Stimulated activated effector memory CD8-positive, alpha-beta T cell treated with anti-CD3 and anti-CD28 coated beads, Interleukin-12 subunit alpha, Interleukin-12 subunit beta, amount 100 ng/mL, for 72 hours (primary cell): ENCODE data around the gene TXNDC16.

Experiments
- ATAC-seq: fragments of 150-1000 bp; cut with Tn5 transposase; 2 replicates; pipeline ENCODE4 v1.10.0; 2021
- DNase-seq, 2 donors: peaks; one replicate each; pipeline ENCODE4 v3.0.0; 2021 to 2022; ENCODE audit warnings: low spot score in 2 of 2
- H3K27ac Mint-ChIP-seq: one replicate; pipeline ENCODE4 v1.8.0; 2022; ENCODE audit warnings: mild to moderate bottlenecking, mixed read lengths
- H3K36me3 Mint-ChIP-seq: one replicate; pipeline ENCODE4 v1.8.0; 2022; ENCODE audit warnings: mild to moderate bottlenecking, mixed read lengths
- H3K4me1 Mint-ChIP-seq: one replicate; pipeline ENCODE4 v1.8.0; 2022; ENCODE audit warnings: mixed read lengths
- H3K4me3 Mint-ChIP-seq: one replicate; pipeline ENCODE4 v1.8.0; 2022; ENCODE audit warnings: mild to moderate bottlenecking, mixed read lengths
- H3K9me3 Mint-ChIP-seq: one replicate; pipeline ENCODE4 v1.8.0; 2022; ENCODE audit warnings: mixed read lengths

The TXNDC16 gene

DNA sequence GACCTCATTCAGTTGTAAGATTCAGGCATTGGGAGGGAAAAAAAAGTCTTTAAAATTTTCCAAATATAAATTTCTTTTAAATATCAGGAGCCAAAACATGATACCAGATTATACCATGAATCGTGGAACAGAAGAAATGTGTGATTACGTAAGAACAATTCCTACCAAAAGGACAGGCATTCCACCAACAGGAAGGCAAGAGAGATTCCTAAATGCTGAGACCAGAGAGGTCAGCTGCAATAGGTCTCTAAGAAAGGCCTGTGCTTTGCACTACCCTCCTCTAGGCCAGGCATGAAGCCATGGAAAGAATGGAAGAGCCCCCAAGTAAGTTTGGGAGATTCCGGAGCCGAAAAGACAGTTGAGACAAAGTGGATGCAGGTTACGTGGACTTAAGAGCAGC is 154.5 kb downstream of the TXNDC16 start:
- DNase-seq (no peak), ATAC-seq (no peak)
- Mint-ChIP-seq H3K9me3 (peaks cover 6% of the 10 kb centered on the region), H3K36me3 (no peaks in the 10 kb centered on the region), H3K4me1 (peaks cover 32% of the 10 kb centered on the region), H3K4me3 (no peak overlapping the region), H3K27ac (no peak overlapping the region)

DNA sequence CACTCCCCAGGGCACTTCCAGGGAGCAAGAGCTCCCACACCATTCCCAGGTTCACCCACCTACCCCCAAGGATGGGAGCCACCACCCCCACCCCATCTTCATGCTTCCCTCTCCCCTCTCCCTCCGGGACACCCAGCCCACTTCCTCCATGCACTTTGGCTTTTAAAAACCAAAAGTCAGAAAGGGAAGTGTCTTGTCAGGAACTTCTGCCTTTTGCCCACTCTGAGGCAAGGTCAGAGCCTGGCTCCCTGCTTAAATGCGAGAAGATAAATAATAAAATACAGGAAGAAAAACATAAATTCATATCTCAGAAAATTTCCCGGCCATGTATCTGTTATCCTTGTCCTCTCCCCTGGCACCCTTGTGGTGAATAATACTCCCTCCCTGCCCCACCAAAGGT is 156.6 kb downstream of the TXNDC16 start:
- Mint-ChIP-seq H3K4me1 (peaks cover 11% of the 10 kb centered on the region), H3K4me3 (no peak overlapping the region), H3K27ac (no peak overlapping the region), H3K36me3 (no peaks in the 10 kb centered on the region), H3K9me3 (peaks cover 6% of the 10 kb centered on the region)
- DNase-seq = no peak
- no peak for ATAC-seq

DNA sequence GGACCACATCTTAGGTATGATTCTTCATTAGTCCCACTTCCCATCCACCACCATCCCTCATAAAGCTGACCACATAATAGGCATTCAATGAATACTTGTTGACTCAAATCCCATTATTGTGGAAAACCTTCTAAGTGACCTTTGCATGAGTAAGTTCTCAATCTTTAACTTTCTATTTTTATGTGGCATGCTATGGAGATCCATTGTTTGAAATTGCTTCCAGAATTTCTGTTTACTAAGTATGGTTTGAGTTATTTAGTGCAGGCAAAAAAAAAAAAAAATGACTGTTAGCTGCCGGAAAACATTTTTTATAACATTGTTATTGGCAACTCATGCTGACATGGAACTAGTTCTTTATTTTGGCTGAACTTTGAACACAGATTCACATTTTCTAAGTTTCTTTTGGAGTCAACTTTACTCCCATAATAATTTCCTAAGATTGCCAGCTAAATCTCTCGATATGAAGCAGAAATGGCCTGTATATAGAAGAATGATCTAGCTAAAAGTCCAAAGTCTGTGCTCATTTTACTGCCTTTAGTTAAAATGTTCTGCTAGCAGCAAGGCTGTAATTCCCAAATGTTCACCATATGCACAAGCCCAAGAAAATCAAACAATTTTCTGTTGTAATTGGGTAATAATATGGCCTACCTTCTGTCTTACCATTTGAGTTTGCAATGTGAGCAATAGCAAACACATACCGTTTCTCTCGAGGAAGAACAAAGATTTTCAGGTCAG is 160.3 kb downstream of the TXNDC16 start:
- H3K4me3 Mint-ChIP-seq = no peak overlapping the region
- no peak for ATAC-seq
- DNase-seq = no peak
- H3K4me1 Mint-ChIP-seq = peaks cover 7% of the 10 kb centered on the region
- peaks cover 4% of the 10 kb centered on the region for H3K9me3 Mint-ChIP-seq
- H3K27ac Mint-ChIP-seq = no peak overlapping the region
- no peaks in the 10 kb centered on the region for H3K36me3 Mint-ChIP-seq
